ENCODE measurements around the gene EOGT.
A peak's percentile ranks its signal among the peaks of the same experiment; 100 is the strongest.

The EOGT gene

GRCh38 chr3:69013253-69014021 is at the start of gene EOGT:
Gene EOGT (minus strand): TSS chr3:69013684. CDS start chr3:69009846, 3,838 bp downstream.
- Mint-ChIP-seq H3K4me1 (ENCODE audit: low read depth) (peaks cover 24% of the 10 kb centered on the region), H3K36me3 (ENCODE audit: low read depth) (peaks cover 19% of the 10 kb centered on the region), H3K4me3 (peak within 1 kb of the TSS; percentile 85), H3K9me3 (no peaks in the 10 kb centered on the region), H3K27me3 (no peaks in the 10 kb centered on the region), H3K27ac (peak within 1 kb of the TSS; percentile 82)

GRCh38 chr3:69059688-69060087 is 46.2 kb upstream of the EOGT start:
- H3K36me3 Mint-ChIP-seq (ENCODE audit: low read depth) = peaks cover 78% of the 10 kb centered on the region
- no peak overlapping the region for H3K4me3 Mint-ChIP-seq
- no peaks in the 10 kb centered on the region for H3K27me3 Mint-ChIP-seq
- H3K27ac Mint-ChIP-seq = peak overlapping the region; percentile 70
- H3K9me3 Mint-ChIP-seq = peaks cover 4% of the 10 kb centered on the region
- H3K4me1 Mint-ChIP-seq (ENCODE audit: low read depth) = peaks cover 55% of the 10 kb centered on the region

- peak overlapping the region; percentile 70 for H3K27ac Mint-ChIP-seq
- peaks cover 79% of the 10 kb centered on the region for H3K36me3 Mint-ChIP-seq (ENCODE audit: low read depth)
- H3K27me3 Mint-ChIP-seq = no peaks in the 10 kb centered on the region
- H3K9me3 Mint-ChIP-seq = peaks cover 4% of the 10 kb centered on the region
- H3K4me1 Mint-ChIP-seq (ENCODE audit: low read depth) = peaks cover 47% of the 10 kb centered on the region
- no peak overlapping the region for H3K4me3 Mint-ChIP-seq
These were observed 45.4 kb upstream of the EOGT start for GRCh38 chr3:69058947-69059224.

- Mint-ChIP-seq H3K4me1 (ENCODE audit: low read depth) (peaks cover 42% of the 10 kb centered on the region), H3K27me3 (no peaks in the 10 kb centered on the region), H3K36me3 (ENCODE audit: low read depth) (peaks cover 77% of the 10 kb centered on the region), H3K9me3 (peaks cover 4% of the 10 kb centered on the region), H3K27ac (peak overlapping the region; percentile 70), H3K4me3 (no peak overlapping the region)
These were observed 44.9 kb upstream of the EOGT start for GRCh38 chr3:69058180-69058946.

- H3K36me3 Mint-ChIP-seq (ENCODE audit: low read depth) = peaks cover 36% of the 10 kb centered on the region
- H3K9me3 Mint-ChIP-seq = no peaks in the 10 kb centered on the region
- peak overlapping the region; percentile 93 for H3K27ac Mint-ChIP-seq
- peak overlapping the region; percentile 96 for H3K4me3 Mint-ChIP-seq
- H3K4me1 Mint-ChIP-seq (ENCODE audit: low read depth) = peaks cover 54% of the 10 kb centered on the region
- no peaks in the 10 kb centered on the region for H3K27me3 Mint-ChIP-seq
These were observed 39.0 kb upstream of the EOGT start for GRCh38 chr3:69052472-69052898.

- Mint-ChIP-seq H3K36me3 (ENCODE audit: low read depth) (peaks cover 35% of the 10 kb centered on the region), H3K9me3 (no peaks in the 10 kb centered on the region), H3K4me1 (ENCODE audit: low read depth) (peaks cover 52% of the 10 kb centered on the region), H3K4me3 (peak within 1 kb of the TSS; percentile 96), H3K27ac (peak within 1 kb of the TSS; percentile 93), H3K27me3 (no peaks in the 10 kb centered on the region)
These were observed 38.4 kb upstream of the EOGT start, which contains the start of gene TMF1 for GRCh38 chr3:69051756-69052471. Gene TMF1 (minus strand): TSS chr3:69052333. CDS start chr3:69052086, 247 bp downstream.

- Mint-ChIP-seq H3K27me3 (no peaks in the 10 kb centered on the region), H3K4me3 (peak overlapping the region; percentile 32), H3K4me1 (ENCODE audit: low read depth) (peaks cover 52% of the 10 kb centered on the region), H3K27ac (no peak overlapping the region), H3K36me3 (ENCODE audit: low read depth) (peaks cover 41% of the 10 kb centered on the region), H3K9me3 (no peaks in the 10 kb centered on the region)
These were observed 35.5 kb upstream of the EOGT start for GRCh38 chr3:69048990-69049389.

GRCh38 chr3:69044608-69045007 is 31.1 kb upstream of the EOGT start:
- H3K27me3 Mint-ChIP-seq = no peaks in the 10 kb centered on the region
- peaks cover 56% of the 10 kb centered on the region for H3K36me3 Mint-ChIP-seq (ENCODE audit: low read depth)
- peaks cover 28% of the 10 kb centered on the region for H3K4me1 Mint-ChIP-seq (ENCODE audit: low read depth)
- no peak overlapping the region for H3K4me3 Mint-ChIP-seq
- no peak overlapping the region for H3K27ac Mint-ChIP-seq
- no peaks in the 10 kb centered on the region for H3K9me3 Mint-ChIP-seq

GRCh38 chr3:69033470-69033869 is 20.0 kb upstream of the EOGT start:
- Mint-ChIP-seq H3K27ac (peak overlapping the region; percentile 58), H3K27me3 (no peaks in the 10 kb centered on the region), H3K36me3 (ENCODE audit: low read depth) (peaks cover 59% of the 10 kb centered on the region), H3K4me1 (ENCODE audit: low read depth) (peaks cover 14% of the 10 kb centered on the region), H3K9me3 (no peaks in the 10 kb centered on the region), H3K4me3 (no peak overlapping the region)

- H3K9me3 Mint-ChIP-seq = no peaks in the 10 kb centered on the region
- no peaks in the 10 kb centered on the region for H3K27me3 Mint-ChIP-seq
- H3K36me3 Mint-ChIP-seq (ENCODE audit: low read depth) = peaks cover 59% of the 10 kb centered on the region
- H3K4me1 Mint-ChIP-seq (ENCODE audit: low read depth) = peaks cover 14% of the 10 kb centered on the region
- peak overlapping the region; percentile 27 for H3K27ac Mint-ChIP-seq
- H3K4me3 Mint-ChIP-seq = no peak overlapping the region
These were observed 19.3 kb upstream of the EOGT start for GRCh38 chr3:69032737-69033136.

GRCh38 chr3:69032142-69032541 is 18.7 kb upstream of the EOGT start:
- H3K4me1 Mint-ChIP-seq (ENCODE audit: low read depth) = peaks cover 14% of the 10 kb centered on the region
- H3K9me3 Mint-ChIP-seq = no peaks in the 10 kb centered on the region
- H3K36me3 Mint-ChIP-seq (ENCODE audit: low read depth) = peaks cover 63% of the 10 kb centered on the region
- H3K27me3 Mint-ChIP-seq = no peaks in the 10 kb centered on the region
- H3K27ac Mint-ChIP-seq = no peak overlapping the region
- H3K4me3 Mint-ChIP-seq = no peak overlapping the region

- Mint-ChIP-seq H3K4me1 (ENCODE audit: low read depth) (peaks cover 14% of the 10 kb centered on the region), H3K27ac (no peak overlapping the region), H3K27me3 (no peaks in the 10 kb centered on the region), H3K4me3 (no peak overlapping the region), H3K9me3 (no peaks in the 10 kb centered on the region), H3K36me3 (ENCODE audit: low read depth) (peaks cover 62% of the 10 kb centered on the region)
These were observed 18.2 kb upstream of the EOGT start for GRCh38 chr3:69031635-69032034.

- Mint-ChIP-seq H3K27ac (no peak overlapping the region), H3K4me1 (ENCODE audit: low read depth) (no peaks in the 10 kb centered on the region), H3K9me3 (no peaks in the 10 kb centered on the region), H3K27me3 (no peaks in the 10 kb centered on the region), H3K36me3 (ENCODE audit: low read depth) (peaks cover 34% of the 10 kb centered on the region), H3K4me3 (no peak overlapping the region)
These were observed 7.4 kb upstream of the EOGT start for GRCh38 chr3:69020857-69021256.

GRCh38 chr3:69020424-69020823 is 6.9 kb upstream of the EOGT start:
- Mint-ChIP-seq H3K4me3 (no peak overlapping the region), H3K36me3 (ENCODE audit: low read depth) (peaks cover 30% of the 10 kb centered on the region), H3K4me1 (ENCODE audit: low read depth) (no peaks in the 10 kb centered on the region), H3K27me3 (no peaks in the 10 kb centered on the region), H3K27ac (no peak overlapping the region), H3K9me3 (no peaks in the 10 kb centered on the region)

- Mint-ChIP-seq H3K9me3 (no peaks in the 10 kb centered on the region), H3K36me3 (ENCODE audit: low read depth) (peaks cover 15% of the 10 kb centered on the region), H3K27ac (no peak overlapping the region), H3K27me3 (no peaks in the 10 kb centered on the region), H3K4me1 (ENCODE audit: low read depth) (peaks cover 24% of the 10 kb centered on the region), H3K4me3 (no peak overlapping the region)
These were observed 3.4 kb upstream of the EOGT start for GRCh38 chr3:69016901-69017300.

Measured in stimulated activated naive CD8-positive, alpha-beta T cell treated with anti-CD3 and anti-CD28 coated beads, Interleukin-15, Interleukin-2, amounts not matched to agents 100 ng/mL and 50 ng/mL, for 24 hours (primary cell).